AG20443 (cell line): ENCODE results near the gene CYTIP.
A peak's percentile ranks its signal among the peaks of the same experiment; 100 is the strongest.
"Not testable (repeated sequence)": the region's sequence is repeated elsewhere in the genome, so short reads cannot be mapped to it uniquely, and the experiment has no call there.

Experiments
- DNase-seq: peaks from one replicate; pipeline ENCODE4 v3.0.0; 2012; ENCODE audit warnings: low spot score, mixed read lengths

Gene CYTIP

GRCh38 chr2:157424374-157424773, 19.5 kb downstream of the CYTIP start:
- DNase-seq = no peak

GRCh38 chr2:157421964-157422363, 21.9 kb downstream of the CYTIP start:
- no peak for DNase-seq

- DNase-seq = no peak
Measured at GRCh38 chr2:157421331-157421944, 22.5 kb downstream of the CYTIP start.

DNA sequence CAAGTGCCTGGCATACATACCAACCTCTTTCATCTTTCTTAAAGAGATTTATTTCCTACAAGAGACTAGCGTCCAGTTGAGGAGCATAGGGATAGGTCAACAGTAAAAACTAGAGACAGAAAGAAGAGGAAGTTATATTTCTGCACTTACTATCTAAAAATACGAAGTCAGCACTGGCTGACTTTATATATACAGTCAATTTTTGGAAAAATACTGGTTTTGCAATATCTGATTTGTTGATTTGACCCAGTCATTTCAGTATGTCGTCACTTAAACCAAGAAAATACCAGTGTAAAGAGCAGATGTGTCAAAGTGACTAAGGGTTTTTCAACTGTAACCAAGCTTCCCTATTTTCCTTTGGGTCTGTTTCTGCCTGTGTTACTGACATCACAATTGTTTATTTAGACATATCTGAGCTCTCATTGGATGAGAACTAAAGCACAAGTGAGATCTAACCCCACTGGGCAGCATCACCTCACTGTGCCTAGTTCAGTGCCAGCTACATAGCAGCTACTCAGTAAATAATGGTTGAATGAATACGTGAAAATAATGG, 23.0 kb downstream of the CYTIP start:
- DNase-seq = peak; percentile 27

DNA sequence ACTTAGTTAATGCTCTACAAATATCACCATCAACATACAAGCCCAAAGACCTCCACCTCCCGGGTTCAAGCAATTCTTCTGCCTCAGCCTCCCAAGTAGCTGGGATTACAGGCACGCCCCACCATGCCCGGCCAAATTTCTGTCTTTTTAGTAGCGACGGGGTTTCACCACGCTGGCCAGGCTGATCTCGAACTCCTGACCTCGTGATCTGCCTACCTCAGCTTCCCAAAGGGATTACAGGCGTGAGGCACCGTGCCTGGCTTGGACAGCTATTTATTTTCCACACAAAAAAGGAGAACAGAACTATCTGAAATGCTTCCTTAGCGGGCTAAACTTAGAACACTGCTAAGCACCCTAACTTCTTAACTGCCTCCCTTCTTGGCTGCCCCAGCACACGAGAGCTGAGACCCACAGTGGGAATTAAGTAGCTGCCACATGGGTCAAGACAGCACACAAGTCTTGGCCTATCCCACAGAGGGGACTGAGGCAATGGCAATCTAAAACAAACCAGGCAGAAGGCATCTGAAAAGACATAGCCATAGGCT, 24.8 kb downstream of the CYTIP start:
- DNase-seq = no peak

- DNase-seq = no peak
Measured at GRCh38 chr2:157418239-157418641, 25.6 kb downstream of the CYTIP start.

- DNase-seq = no peak
Measured at GRCh38 chr2:157415591-157416101, 28.2 kb downstream of the CYTIP start.

GRCh38 chr2:157414050-157414449, 29.8 kb downstream of the CYTIP start:
- DNase-seq = no peak

DNA sequence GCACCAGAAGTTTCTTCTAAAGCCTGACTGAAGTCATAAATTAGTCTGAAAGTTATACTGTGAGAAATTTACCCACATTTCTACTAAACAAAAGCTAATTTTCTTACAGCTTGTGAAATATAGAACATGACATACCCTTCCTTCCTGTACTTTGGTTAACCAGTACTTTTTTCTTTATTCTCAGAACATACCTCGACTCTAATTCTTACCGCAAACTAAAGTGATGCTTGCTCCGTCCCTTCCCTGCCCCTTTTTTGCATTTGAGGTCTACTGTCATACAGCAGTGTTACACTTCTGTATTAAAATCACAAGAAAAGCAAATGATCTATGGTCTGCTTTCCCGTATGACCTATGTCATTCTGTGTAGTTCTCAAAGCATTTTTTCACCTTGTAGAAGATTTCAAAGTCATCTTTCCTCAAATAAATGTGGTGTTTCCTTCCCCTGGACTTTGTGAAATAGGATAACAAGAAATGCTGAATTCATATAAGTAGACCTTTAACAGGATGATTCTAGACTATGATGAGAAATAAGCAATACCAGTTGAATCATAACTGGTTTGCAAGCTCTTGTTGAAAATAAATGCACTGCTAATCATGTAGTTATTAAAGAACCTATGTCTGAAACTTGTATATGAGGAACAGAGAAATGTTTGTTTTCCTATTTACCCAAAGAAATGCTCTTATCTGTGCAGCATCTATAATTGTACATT, 30.4 kb downstream of the CYTIP start:
- no peak for DNase-seq

- no peak for DNase-seq
Measured at GRCh38 chr2:157411624-157412336, 32.1 kb downstream of the CYTIP start.

DNA sequence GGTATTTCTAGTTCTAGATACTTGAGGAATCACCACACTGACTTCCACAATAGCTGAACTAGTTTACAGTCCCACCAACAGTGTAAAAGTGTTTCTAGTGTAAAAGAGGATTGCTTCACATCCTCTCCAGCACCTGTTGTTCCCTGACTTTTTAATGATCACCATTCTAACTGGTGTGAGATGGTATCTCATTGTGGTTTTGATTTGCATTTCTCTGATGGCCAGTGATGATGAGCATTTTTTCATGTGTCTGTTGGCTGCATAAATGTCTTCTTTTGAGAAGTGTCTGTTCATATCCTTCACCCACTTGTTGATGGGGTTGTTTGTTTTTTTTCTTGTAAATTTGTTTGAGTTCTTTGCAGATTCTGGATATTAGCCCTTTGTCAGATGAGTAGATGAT, 38.5 kb downstream of the CYTIP start:
- DNase-seq = not testable (repeated sequence)

DNA sequence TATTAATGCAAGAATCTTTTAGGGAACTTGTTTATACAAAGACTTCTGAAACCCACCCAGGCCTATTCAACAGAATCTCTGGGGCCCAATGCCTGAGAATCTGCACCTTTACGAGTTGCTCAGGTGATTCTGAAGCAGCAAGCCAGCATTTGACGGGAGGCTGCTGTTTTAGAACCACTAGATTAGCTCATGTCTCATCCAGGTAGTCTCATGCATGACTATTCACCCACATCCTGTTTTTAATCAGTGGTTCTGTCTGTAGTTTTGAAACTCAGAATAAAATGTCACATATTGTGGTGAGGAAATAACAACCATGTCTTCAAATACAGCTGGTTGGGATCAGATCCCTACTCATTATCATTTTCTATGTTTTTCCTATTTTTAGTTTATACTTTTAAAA, 39.5 kb downstream of the CYTIP start:
- DNase-seq = peak; percentile 9

- not testable (repeated sequence) for DNase-seq
Measured at GRCh38 chr2:157402801-157403485, 40.9 kb downstream of the CYTIP start.

DNA sequence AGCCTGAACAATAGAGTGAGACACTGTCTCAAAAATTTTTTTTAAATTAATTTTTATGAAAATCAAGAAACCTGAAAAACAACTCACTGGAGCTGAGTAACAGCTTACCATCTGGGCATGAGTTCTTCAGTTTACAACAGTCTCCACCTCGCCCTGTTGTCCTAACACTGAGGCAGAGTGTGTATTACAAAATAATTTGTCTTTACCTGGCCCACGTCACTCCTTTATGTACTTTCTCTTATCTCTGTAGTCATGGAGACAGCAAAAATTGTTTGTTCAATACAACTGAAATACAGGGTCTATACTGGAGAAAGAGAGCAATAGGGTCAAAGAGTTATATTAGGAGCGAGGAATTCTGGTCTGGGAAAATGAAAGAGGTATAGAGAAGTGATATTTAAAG, 48.1 kb downstream of the CYTIP start:
- no peak for DNase-seq

- DNase-seq = no peak
Measured at GRCh38 chr2:157394928-157395327, 49.0 kb downstream of the CYTIP start.

GRCh38 chr2:157393348-157393747, 50.5 kb downstream of the CYTIP start:
- DNase-seq = no peak

GRCh38 chr2:157388827-157389226, 55.1 kb downstream of the CYTIP start:
- no peak for DNase-seq

- DNase-seq = no peak
Measured at GRCh38 chr2:157386747-157387146, 57.1 kb downstream of the CYTIP start.

GRCh38 chr2:157386247-157386646, 57.6 kb downstream of the CYTIP start:
- DNase-seq = no peak

DNA sequence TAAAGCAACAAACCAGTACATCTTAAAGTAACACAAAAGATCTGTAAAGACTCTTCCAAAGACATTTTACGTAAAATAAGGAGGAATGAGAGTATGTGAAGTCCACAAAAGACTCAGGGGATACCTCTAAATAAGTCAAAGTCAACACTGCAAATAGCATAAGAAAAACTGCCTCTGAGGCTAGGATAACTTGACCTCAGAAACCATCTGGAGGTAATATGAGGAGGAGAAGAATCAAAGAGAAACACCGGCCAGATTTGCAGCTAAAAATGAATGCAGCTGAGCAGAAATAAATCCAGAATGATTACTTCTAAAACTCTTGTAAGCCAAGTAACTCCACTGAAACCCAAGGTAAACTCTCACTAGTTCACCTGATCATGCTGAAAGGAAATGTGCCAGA, 66.0 kb downstream of the CYTIP start:
- no peak for DNase-seq

GRCh38 chr2:157376041-157376440, 67.8 kb downstream of the CYTIP start:
- DNase-seq = no peak

DNA sequence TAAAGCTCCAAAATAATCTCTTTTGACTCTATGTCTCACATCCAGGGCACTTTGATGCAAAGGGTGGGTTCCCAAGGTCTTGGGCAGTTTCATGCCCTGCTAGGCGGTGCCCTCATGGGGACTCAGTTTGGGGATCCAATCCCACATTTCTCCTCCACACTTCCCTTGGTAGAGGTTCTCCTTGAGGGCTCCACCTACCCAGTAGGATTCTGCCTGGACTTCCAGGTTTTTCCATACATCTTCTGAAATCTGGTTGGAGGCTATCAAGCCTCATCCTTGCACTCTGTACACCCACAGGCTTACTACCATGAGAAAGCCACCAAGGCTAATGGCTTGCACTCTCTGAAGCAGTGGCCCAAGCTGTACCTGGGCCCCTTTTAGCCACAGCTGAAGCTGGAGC, 68.5 kb downstream of the CYTIP start:
- no peak for DNase-seq
